ENCODE results near the gene UHRF2. TPM values are rescaled to one million over a fixed set of nuclear protein-coding genes. Genes with fewer than 3 reads are reported as not detected.

The UHRF2 gene
- total and polyA plus RNA-seq, 9 of the 15 experiments (the other 6 are each of a cell fraction or from before 2014, with no cell fraction given) = 5.6 to 39.0 (median 20.1) TPM

- Histone ChIP-seq H3K9me3 (replicated peaks; ENCODE audit: control insufficient read depth, insufficient read depth, low read depth, low read length) (no peaks in the 10 kb centered on the region), H3K9ac (ENCODE audit: insufficient read depth in 1 of 2, low read depth in 2 of 2, low read length in 2 of 2) (no peak overlapping the region), H3K36me3 (ENCODE audit: control insufficient read depth, insufficient read depth, low read length) (peaks cover 38% of the 10 kb centered on the region; the same call in 1 of the 3 replicates), H3K79me2 (ENCODE audit: control insufficient read depth, insufficient read depth, low read length) (no peaks in the 10 kb centered on the region), H3K9me1 (ENCODE audit: control insufficient read depth, insufficient read depth, low read length) (no peaks in the 10 kb centered on the region), H3K27me3 (ENCODE audit: control insufficient read depth in 2 of 2, insufficient read depth in 2 of 2, low read length in 2 of 2) (no peaks in the 10 kb centered on the region), H4K20me1 (replicated peaks; ENCODE audit: control insufficient read depth, insufficient read depth, low read length) (no peaks in the 10 kb centered on the region), H3K4me3 (no peak overlapping the region), H2AFZ (ENCODE audit: low read depth, low read length) (no peak overlapping the region), H3K4me2 (ENCODE audit: insufficient read depth, low read length) (no peak overlapping the region), H3K27ac (ENCODE audit: extremely low read depth, low read depth, low read length) (no peak overlapping the region), H3K4me1 (replicated peaks in 1 of 2; ENCODE audit: control insufficient read depth in 2 of 2, insufficient read depth in 2 of 2, low read length in 2 of 2) (no peaks in the 10 kb centered on the region)
- 100% methylated on average over 1 of the region's 1 CpG for WGBS (ENCODE audit: insufficient coverage, low coverage, missing lambda C conversion rate)
- in situ Hi-C loops (cut with MboI) (no loop called here), intact Hi-C loops (cut with micrococcal nuclease) (no loop called here)
- BruUV-seq (replicated peaks) = no TSS peak
- ATAC-seq = no peak
- ChIA-PET CTCF (ENCODE audit: low intra/inter-chr PET ratio) (no interaction called here), POLR2A (no interaction called here)
- FAIRE-seq = no peak
- DNase-seq (ENCODE audit: extremely low read depth in 1 of 4, low spot score in 3 of 4) = no peak
- TF ChIP-seq CHD7 (IDR thresholded peaks at IDR 0.05; ENCODE audit: low read depth, low read length) (no peak), SMARCC2 (IDR thresholded peaks at IDR 0.05; ENCODE audit: low read depth) (no peak), SIN3B (IDR thresholded peaks at IDR 0.05; ENCODE audit: low read depth) (no peak), HSF4 (CRISPR knock-in tag; IDR thresholded peaks at IDR 0.05; ENCODE audit: borderline replicate concordance) (no peak), TCF15 (CRISPR knock-in tag; IDR thresholded peaks at IDR 0.05) (no peak), ZBTB49 (CRISPR knock-in tag; IDR thresholded peaks at IDR 0.05; ENCODE audit: borderline replicate concordance) (no peak), SAFB2 (IDR thresholded peaks at IDR 0.05; ENCODE audit: borderline replicate concordance, low read depth, low read length, severe bottlenecking) (no peak), IRF2 (CRISPR knock-in tag; IDR thresholded peaks at IDR 0.05) (no peak)
Observed at GRCh38 chr9:6489099-6489498, 76.1 kb downstream of the UHRF2 start.
